Adrenal gland (tissue), 5 donors: ENCODE results near the gene CWF19L1.

Source experiments
- POLR2A ChIP-seq, 2 donors: fragments of 450-650 bp; IDR thresholded peaks; one replicate each; pipeline ENCODE4 v1.6.1; 2017; ENCODE audit warnings: antibody characterized with exemption in 2 of 2, mild to moderate bottlenecking in 2 of 2, moderate library complexity in 1 of 2
- TF ChIP-seq, protein P1 (sequence below), 6 experiments: fragments of 450-650 bp in 4 of 6; fragments of 200-600 bp in 2 of 6; sonication (generic) in 1 of 6; IDR thresholded peaks; 1 replicate in 5 of 6; 2 replicates in 1 of 6; pipeline versions ENCODE4 v1.5.1 to v1.8.0; 2016 to 2021; ENCODE audit warnings: antibody characterized with exemption in 6 of 6, mild to moderate bottlenecking in 2 of 6, moderate library complexity in 1 of 6
- donor health status: DM: no; HTN: no; CAD: no.

DNA sequence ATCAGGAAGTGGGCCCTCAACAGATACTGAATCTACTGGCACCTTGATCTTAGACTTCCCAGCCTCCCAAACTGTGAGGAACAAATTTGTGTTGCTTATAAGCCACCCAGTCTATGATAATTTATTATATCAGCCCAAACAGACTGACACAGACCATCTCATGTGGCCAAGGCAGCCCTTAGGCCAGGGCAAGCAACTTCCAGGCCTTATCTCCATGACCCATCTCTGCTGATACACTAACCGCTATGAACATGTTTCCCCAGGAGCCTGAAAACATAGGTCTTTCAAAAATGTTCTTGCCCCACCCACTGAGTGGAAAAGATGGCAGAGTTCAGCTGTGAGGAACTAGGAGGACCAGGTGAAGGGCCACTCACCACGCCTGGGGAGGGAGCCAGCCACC lies 22.2 kb upstream of the CWF19L1 start:
- TF ChIP-seq, protein P1, sequence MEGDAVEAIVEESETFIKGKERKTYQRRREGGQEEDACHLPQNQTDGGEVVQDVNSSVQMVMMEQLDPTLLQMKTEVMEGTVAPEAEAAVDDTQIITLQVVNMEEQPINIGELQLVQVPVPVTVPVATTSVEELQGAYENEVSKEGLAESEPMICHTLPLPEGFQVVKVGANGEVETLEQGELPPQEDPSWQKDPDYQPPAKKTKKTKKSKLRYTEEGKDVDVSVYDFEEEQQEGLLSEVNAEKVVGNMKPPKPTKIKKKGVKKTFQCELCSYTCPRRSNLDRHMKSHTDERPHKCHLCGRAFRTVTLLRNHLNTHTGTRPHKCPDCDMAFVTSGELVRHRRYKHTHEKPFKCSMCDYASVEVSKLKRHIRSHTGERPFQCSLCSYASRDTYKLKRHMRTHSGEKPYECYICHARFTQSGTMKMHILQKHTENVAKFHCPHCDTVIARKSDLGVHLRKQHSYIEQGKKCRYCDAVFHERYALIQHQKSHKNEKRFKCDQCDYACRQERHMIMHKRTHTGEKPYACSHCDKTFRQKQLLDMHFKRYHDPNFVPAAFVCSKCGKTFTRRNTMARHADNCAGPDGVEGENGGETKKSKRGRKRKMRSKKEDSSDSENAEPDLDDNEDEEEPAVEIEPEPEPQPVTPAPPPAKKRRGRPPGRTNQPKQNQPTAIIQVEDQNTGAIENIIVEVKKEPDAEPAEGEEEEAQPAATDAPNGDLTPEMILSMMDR (IDR thresholded peaks at IDR 0.05): no peak
- no peak for TF ChIP-seq POLR2A (IDR thresholded peaks at IDR 0.05)
